NCI-H2029 (cell line): Measurements from ENCODE around the gene GSTP1.

Experiments used
- DNase-seq: peaks from one replicate; lab custom pipeline; 2025; lab: John Stamatoyannopoulos, UW

Gene GSTP1

GRCh38 chr11:67630228-67630942, 46.8 kb downstream of the GSTP1 start:
- peak; percentile 96 for DNase-seq

DNA sequence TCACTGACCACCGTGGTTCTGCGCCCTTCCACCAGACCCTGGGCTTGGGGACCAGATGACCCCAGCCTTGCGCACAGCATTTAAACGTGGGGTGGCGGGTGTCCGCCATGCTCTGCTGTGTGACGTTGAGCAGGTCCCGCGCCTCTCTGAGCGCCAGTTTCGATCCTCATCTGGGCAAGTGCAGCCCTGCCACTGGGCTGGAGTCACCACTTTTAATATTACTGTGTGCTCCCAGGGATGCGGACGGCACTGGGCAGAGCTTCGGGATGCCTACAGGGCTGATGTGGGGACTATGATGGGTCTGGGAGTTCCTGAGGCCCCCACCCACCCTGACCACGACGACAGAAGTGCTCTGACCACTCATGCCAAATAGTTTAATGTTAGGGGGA, 47.3 kb downstream of the GSTP1 start:
- no peak for DNase-seq

GRCh38 chr11:67631411-67631810, 47.8 kb downstream of the GSTP1 start:
- DNase-seq, result no peak

DNA sequence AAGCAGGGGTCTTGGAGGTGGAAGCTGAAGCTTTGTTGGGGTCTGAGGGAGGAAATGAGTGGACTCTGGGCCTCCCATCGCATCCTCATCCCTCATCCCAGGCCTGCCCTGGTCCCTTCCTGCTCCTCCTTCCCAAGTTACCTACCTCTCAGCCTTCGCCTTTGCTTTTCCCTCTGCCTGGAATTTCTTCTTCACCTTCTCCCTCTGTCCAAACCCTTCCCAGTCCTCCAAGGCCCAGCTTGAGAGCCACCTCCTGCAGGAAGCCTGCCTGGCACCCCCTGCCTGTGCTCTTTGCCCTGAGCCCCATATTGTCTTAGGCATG, 48.2 kb downstream of the GSTP1 start:
- DNase-seq, result no peak

- peak; percentile 26 for DNase-seq
Measured at GRCh38 chr11:67632175-67632981, 48.8 kb downstream of the GSTP1 start.

DNA sequence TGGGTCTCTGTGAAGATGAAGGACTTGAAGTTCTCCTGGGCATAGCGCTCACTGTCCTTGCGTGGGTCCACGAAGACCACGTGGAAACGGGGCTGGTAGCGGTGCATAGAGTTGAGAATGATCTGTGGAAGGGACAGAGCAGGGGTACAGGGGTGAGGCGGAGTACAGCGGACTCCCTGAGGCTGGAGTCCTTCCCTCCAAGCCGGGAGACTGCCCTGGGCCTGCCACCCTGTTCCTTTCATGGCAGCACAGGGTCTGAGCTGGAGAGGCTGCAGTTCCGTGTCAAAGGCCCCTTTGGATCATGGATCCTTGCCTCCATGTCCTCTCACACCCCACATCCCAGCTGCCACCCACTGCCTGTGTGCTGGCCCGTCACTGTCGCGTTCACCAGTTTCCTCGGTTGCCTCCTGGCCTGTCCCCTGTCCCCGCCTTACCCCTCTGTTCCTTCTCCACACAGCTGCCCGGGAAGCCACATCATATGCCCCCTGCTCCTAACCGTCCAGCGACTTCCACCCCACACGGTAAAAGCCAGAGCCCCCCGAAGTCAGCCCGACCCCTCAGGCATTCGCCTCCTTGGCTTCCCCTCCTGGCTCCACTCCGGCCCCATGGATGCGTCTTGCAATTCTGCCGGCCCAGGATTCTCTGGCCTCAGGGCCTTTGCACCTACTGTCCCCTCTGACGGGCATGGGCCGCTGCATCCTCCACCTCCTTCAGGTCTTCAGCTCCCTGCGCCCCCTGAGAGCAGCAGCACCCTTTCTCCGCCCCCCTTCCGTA, 49.6 kb downstream of the GSTP1 start:
- no peak for DNase-seq

DNA sequence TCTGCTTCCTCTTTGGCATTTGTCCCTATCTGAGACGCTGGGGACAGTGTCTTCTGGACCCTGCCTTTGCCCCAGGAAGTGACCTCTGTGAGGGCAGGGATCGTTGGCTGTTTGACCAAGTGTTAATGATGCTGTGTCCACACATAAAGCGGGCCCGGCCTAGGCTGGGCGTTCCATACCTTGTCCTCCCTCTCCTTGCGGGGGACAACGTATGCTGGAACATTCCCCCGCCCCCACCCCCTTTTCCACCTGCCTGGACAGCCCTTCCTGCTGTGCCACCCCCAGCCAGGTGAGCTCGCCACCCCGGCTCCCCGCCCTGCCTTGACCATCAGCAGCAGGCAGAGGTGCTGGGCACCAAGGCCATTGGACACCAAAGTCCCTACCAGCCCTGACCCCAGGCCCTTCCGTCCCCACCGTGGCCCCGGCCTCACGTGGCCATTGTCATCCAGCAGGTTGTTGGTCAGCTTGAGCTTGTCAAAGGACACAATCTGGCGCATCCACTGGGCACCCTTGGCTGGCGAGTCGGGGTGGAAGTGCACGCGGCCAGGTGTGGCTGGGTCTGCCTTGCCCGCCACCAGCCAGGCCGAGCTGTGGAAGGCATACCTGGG, 50.2 kb downstream of the GSTP1 start:
- no peak for DNase-seq

DNA sequence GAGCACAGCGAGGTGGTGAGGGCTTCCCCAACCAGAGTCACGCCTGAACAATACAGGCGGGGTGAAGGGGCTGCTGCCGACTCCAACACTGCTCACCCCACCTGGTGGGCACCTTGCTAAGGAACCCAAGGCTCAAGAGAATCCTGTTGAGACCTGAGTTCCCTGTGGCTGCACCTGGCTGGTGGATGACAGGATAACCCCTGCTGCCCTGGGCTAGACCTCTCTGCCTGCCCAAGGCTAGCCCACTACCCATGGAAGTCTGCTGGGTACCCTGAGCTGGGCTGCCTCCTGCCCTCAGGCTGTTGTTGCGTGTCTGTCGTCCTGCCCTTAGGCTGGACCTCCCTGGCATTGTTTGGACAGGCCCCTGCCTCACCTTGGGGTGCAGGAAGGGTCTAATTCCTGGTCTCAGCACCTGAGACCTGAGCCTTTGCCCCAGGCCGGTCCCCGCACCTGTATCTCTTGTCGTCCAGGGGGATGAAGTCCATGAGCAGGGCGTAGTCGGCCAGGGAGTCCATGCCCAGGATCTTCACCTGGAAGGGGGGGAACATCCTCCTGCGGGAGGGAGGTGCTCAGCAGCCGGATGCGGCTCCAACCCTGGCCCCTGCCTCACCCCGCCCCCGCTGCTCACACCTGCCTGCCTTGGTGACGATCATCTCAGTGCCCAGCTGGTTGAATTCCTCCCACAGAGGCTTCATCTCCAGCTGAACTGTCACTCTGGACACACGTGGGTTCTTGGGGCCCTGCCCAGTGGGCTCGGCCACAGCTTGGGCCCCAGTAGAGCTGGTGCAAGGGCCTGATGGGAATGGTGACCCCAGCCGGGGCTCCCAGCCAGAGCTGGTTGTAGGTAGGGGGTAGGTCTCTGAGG, 51.0 kb downstream of the GSTP1 start:
- DNase-seq, result peak; percentile 60

GRCh38 chr11:67635231-67635521, 51.6 kb downstream of the GSTP1 start:
- DNase-seq, result no peak
